ENCODE measurements around the gene PHLDA3. TPM values are rescaled to one million over a fixed set of nuclear protein-coding genes. Genes with fewer than 3 reads are reported as not detected.

The PHLDA3 gene
- total and polyA plus RNA-seq, 4 donors, result 12.8 to 73.2 (median 38.9) TPM

- TF ChIP-seq, protein P1, sequence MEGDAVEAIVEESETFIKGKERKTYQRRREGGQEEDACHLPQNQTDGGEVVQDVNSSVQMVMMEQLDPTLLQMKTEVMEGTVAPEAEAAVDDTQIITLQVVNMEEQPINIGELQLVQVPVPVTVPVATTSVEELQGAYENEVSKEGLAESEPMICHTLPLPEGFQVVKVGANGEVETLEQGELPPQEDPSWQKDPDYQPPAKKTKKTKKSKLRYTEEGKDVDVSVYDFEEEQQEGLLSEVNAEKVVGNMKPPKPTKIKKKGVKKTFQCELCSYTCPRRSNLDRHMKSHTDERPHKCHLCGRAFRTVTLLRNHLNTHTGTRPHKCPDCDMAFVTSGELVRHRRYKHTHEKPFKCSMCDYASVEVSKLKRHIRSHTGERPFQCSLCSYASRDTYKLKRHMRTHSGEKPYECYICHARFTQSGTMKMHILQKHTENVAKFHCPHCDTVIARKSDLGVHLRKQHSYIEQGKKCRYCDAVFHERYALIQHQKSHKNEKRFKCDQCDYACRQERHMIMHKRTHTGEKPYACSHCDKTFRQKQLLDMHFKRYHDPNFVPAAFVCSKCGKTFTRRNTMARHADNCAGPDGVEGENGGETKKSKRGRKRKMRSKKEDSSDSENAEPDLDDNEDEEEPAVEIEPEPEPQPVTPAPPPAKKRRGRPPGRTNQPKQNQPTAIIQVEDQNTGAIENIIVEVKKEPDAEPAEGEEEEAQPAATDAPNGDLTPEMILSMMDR (IDR thresholded peaks at IDR 0.05; ENCODE audit: control extremely low read depth, extremely low read depth), result no peak
- 91 to 97% methylated on average over 7 of the region's 7 CpGs for WGBS, 2 donors
- H3K4me1 ChIP-seq (ENCODE audit: control insufficient read depth in 5 of 5, insufficient read depth in 5 of 5, low read length in 5 of 5), result no peaks in the 10 kb centered on the region
- no peak for ATAC-seq (ENCODE audit: insufficient read depth, low FRiP score)
- H3K27ac ChIP-seq (ENCODE audit: low read depth in 1 of 2, low read length in 1 of 2), result no peak overlapping the region
- H3K27me3 ChIP-seq (ENCODE audit: control insufficient read depth in 3 of 3, insufficient read depth in 3 of 3, low read length in 2 of 3), result no peaks in the 10 kb centered on the region
- no peak overlapping the region for H3K9ac ChIP-seq (ENCODE audit: insufficient read depth in 1 of 2, low read length in 2 of 2)
- no peak for DNase-seq
- no peak overlapping the region for H3K4me3 ChIP-seq
- peaks cover 0 to 2% (median 0%) of the 10 kb centered on the region in 4 donors for H3K9me3 ChIP-seq (ENCODE audit: control insufficient read depth in 4 of 4, insufficient read depth in 3 of 4, low read length in 3 of 4)
- H3K36me3 ChIP-seq (ENCODE audit: control insufficient read depth in 4 of 4, insufficient read depth in 4 of 4, low read length in 4 of 4), result no peaks in the 10 kb centered on the region
Measured at GRCh38 chr1:201420608-201421002, 48.4 kb downstream of the PHLDA3 start.

GRCh38 chr1:201419746-201420607 is 49.0 kb downstream of the PHLDA3 start:
- Histone ChIP-seq H3K27me3 (ENCODE audit: control insufficient read depth in 3 of 3, insufficient read depth in 3 of 3, low read length in 2 of 3) (no peaks in the 10 kb centered on the region), H3K4me3 (no peak overlapping the region), H3K4me1 (ENCODE audit: control insufficient read depth in 5 of 5, insufficient read depth in 5 of 5, low read length in 5 of 5) (no peaks in the 10 kb centered on the region), H3K36me3 (ENCODE audit: control insufficient read depth in 4 of 4, insufficient read depth in 4 of 4, low read length in 4 of 4) (no peaks in the 10 kb centered on the region), H3K9ac (ENCODE audit: insufficient read depth in 1 of 2, low read length in 2 of 2) (no peak overlapping the region), H3K9me3 (ENCODE audit: control insufficient read depth in 4 of 4, insufficient read depth in 3 of 4, low read length in 3 of 4) (peaks cover 0 to 2% (median 0%) of the 10 kb centered on the region in 4 donors), H3K27ac (ENCODE audit: low read depth in 1 of 2, low read length in 1 of 2) (no peak overlapping the region)
- 75 to 78% methylated on average over 12 of the region's 12 CpGs for WGBS, 2 donors
- DNase-seq (no peak), ATAC-seq (ENCODE audit: insufficient read depth, low FRiP score) (no peak)
- TF ChIP-seq, protein P1 (IDR thresholded peaks at IDR 0.05; ENCODE audit: control extremely low read depth, extremely low read depth), result no peak

GRCh38 chr1:201419256-201419655 is 49.7 kb downstream of the PHLDA3 start:
- no peaks in the 10 kb centered on the region for H3K36me3 ChIP-seq (ENCODE audit: control insufficient read depth in 4 of 4, insufficient read depth in 4 of 4, low read length in 4 of 4)
- H3K27ac ChIP-seq (ENCODE audit: low read depth in 1 of 2, low read length in 1 of 2), result no peak overlapping the region
- ATAC-seq (ENCODE audit: insufficient read depth, low FRiP score) (no peak), DNase-seq (no peak)
- WGBS, 2 donors, result 85 to 93% methylated on average over 4 of the region's 4 CpGs
- peaks cover 0 to 2% (median 0%) of the 10 kb centered on the region in 4 donors for H3K9me3 ChIP-seq (ENCODE audit: control insufficient read depth in 4 of 4, insufficient read depth in 3 of 4, low read length in 3 of 4)
- no peaks in the 10 kb centered on the region for H3K27me3 ChIP-seq (ENCODE audit: control insufficient read depth in 3 of 3, insufficient read depth in 3 of 3, low read length in 2 of 3)
- H3K4me1 ChIP-seq (ENCODE audit: control insufficient read depth in 5 of 5, insufficient read depth in 5 of 5, low read length in 5 of 5), result no peaks in the 10 kb centered on the region
- TF ChIP-seq, protein P1 (IDR thresholded peaks at IDR 0.05; ENCODE audit: control extremely low read depth, extremely low read depth), result no peak
- H3K9ac ChIP-seq (ENCODE audit: insufficient read depth in 1 of 2, low read length in 2 of 2), result no peak overlapping the region
- H3K4me3 ChIP-seq, result no peak overlapping the region
